H9 (cell line): ENCODE results near the gene MTG1. TPM values are rescaled to one million over a fixed set of nuclear protein-coding genes. Genes with fewer than 3 reads are reported as not detected.

ENCODE experiments used
- DNase-seq: peaks from one replicate; pipeline ENCODE4 v3.0.0-alpha.2; 2017
- H2AFZ ChIP-seq: one replicate; pipeline ENCODE4 v1.6.1; 2013; ENCODE audit warnings: mild to moderate bottlenecking, low read length, control low read depth, moderate library complexity
- H2AK5ac ChIP-seq: 2 replicates; pipeline ENCODE4 v1.6.1; 2013; ENCODE audit warnings: low read length, control low read depth, mixed read lengths; ENCODE audit not compliant: insufficient read length
- H2BK120ac ChIP-seq: one replicate; pipeline ENCODE4 v1.6.1; 2013; ENCODE audit warnings: low read depth, mild to moderate bottlenecking, low read length, control low read depth, inconsistent platforms; ENCODE audit not compliant: poor library complexity, severe bottlenecking
- H2BK12ac ChIP-seq: 2 replicates; pipeline ENCODE4 v1.6.1; 2013; ENCODE audit warnings: low read length, control low read depth, mixed read lengths, low read depth; ENCODE audit not compliant: insufficient read length
- H2BK15ac ChIP-seq: 2 replicates; pipeline ENCODE4 v1.6.1; 2013; ENCODE audit warnings: low read depth, low read length, control low read depth
- H2BK20ac ChIP-seq: one replicate; pipeline ENCODE4 v1.6.1; 2013; ENCODE audit warnings: low read depth, mild to moderate bottlenecking, low read length, control low read depth, inconsistent platforms; ENCODE audit not compliant: poor library complexity, severe bottlenecking
- H2BK5ac ChIP-seq: 2 replicates; pipeline ENCODE4 v1.6.1; 2013; ENCODE audit warnings: low read length, control low read depth, mixed read lengths; ENCODE audit not compliant: insufficient read length
- H3K14ac ChIP-seq: 2 replicates; pipeline ENCODE4 v1.6.1; 2013; ENCODE audit warnings: low read length, control low read depth; ENCODE audit not compliant: insufficient read depth
- H3K18ac ChIP-seq: 2 replicates; pipeline ENCODE4 v1.6.1; 2013; ENCODE audit warnings: low read depth, mild to moderate bottlenecking, mixed read lengths, low read length, control low read depth; ENCODE audit not compliant: insufficient read length
- H3K23ac ChIP-seq: 2 replicates; pipeline ENCODE4 v1.6.1; 2013; ENCODE audit warnings: low read length, control low read depth, mixed read lengths, low read depth; ENCODE audit not compliant: insufficient read length
- H3K23me2 ChIP-seq: 2 replicates; pipeline ENCODE4 v1.6.1; 2013; ENCODE audit warnings: low read depth, mild to moderate bottlenecking, mixed read lengths, low read length, control low read depth; ENCODE audit not compliant: insufficient read length, poor library complexity, severe bottlenecking
- H3K27ac ChIP-seq: 2 replicates; pipeline ENCODE4 v1.5.1; 2013; ENCODE audit warnings: low read length, control low read depth, mixed read lengths, low read depth; ENCODE audit not compliant: insufficient read length
- H3K27me3 ChIP-seq: 2 replicates; pipeline ENCODE4 v1.6.1; 2013; ENCODE audit warnings: low read length, control low read depth, inconsistent platforms; ENCODE audit not compliant: insufficient read depth
- H3K4ac ChIP-seq: 2 replicates; pipeline ENCODE4 v1.6.1; 2013; ENCODE audit warnings: low read depth, mild to moderate bottlenecking, control low read depth, inconsistent platforms, low read length, moderate library complexity
- H3K4me1 ChIP-seq: 2 replicates; pipeline ENCODE4 v1.6.1; 2013; ENCODE audit warnings: low read length, control low read depth, inconsistent platforms; ENCODE audit not compliant: insufficient read depth
- H3K4me2 ChIP-seq: 2 replicates; pipeline ENCODE4 v1.6.1; 2013; ENCODE audit warnings: low read length, control low read depth, mixed read lengths; ENCODE audit not compliant: insufficient read length, insufficient read depth
- H3K56ac ChIP-seq: 2 replicates; pipeline ENCODE4 v1.6.1; 2013; ENCODE audit warnings: low read depth, mild to moderate bottlenecking, mixed read lengths, low read length, control low read depth; ENCODE audit not compliant: insufficient read length
- H3K79me1 ChIP-seq: 2 replicates; pipeline ENCODE4 v1.6.1; 2013; ENCODE audit warnings: low read depth, mild to moderate bottlenecking, moderate library complexity, low read length, control low read depth, inconsistent platforms; ENCODE audit not compliant: insufficient read depth, poor library complexity, severe bottlenecking
- H3K79me2 ChIP-seq: 2 replicates; pipeline ENCODE4 v1.6.1; 2013; ENCODE audit warnings: low read length, control low read depth, inconsistent platforms; ENCODE audit not compliant: insufficient read depth
- H3K9ac ChIP-seq: 2 replicates; pipeline ENCODE4 v1.6.1; 2013; ENCODE audit warnings: low read length, control low read depth, mixed read lengths; ENCODE audit not compliant: insufficient read length; ENCODE audit errors: extremely low read depth
- H3K9me3 ChIP-seq: one replicate; pipeline ENCODE4 v1.6.1; 2013; ENCODE audit warnings: low read depth, low read length, inconsistent platforms; ENCODE audit not compliant: control insufficient read depth
- H3T11ph ChIP-seq: one replicate; pipeline ENCODE4 v1.6.1; 2013; ENCODE audit warnings: mild to moderate bottlenecking, low read length, control low read depth, inconsistent platforms
- H4K20me1 ChIP-seq: one replicate; pipeline ENCODE4 v1.6.1; 2013; ENCODE audit not compliant: control insufficient read depth, insufficient read length, insufficient read depth
- H4K5ac ChIP-seq: 2 replicates; pipeline ENCODE4 v1.6.1; 2013; ENCODE audit warnings: low read depth, mild to moderate bottlenecking, mixed read lengths, low read length, control low read depth; ENCODE audit not compliant: insufficient read length
- H4K8ac ChIP-seq: replicated peaks from 2 replicates; pipeline ENCODE4 v1.6.1; 2013; ENCODE audit warnings: low read length, control low read depth, mixed read lengths, low read depth; ENCODE audit not compliant: insufficient read length
- H4K91ac ChIP-seq: 2 replicates; pipeline ENCODE4 v1.6.1; 2013; ENCODE audit warnings: low read depth, mild to moderate bottlenecking, moderate library complexity, mixed read lengths, low read length, control low read depth; ENCODE audit not compliant: insufficient read length
- H3K27ac Mint-ChIP-seq, 3 experiments: 2 replicates in 2 of 3; 3 replicates in 1 of 3; pipeline ENCODE4 v1.8.0; 2020 to 2021; ENCODE audit warnings: mixed read lengths in 3 of 3, mild to moderate bottlenecking in 1 of 3, moderate library complexity in 1 of 3
- H3K27me3 Mint-ChIP-seq: 2 replicates; pipeline ENCODE4 v1.8.0; 2021; ENCODE audit warnings: low read depth, mild to moderate bottlenecking, moderate library complexity, mixed read lengths
- H3K36me3 Mint-ChIP-seq, 3 experiments: 2 replicates in 2 of 3; 3 replicates in 1 of 3; pipeline ENCODE4 v1.8.0; 2020 to 2021; ENCODE audit warnings: low read depth in 3 of 3, mixed read lengths in 3 of 3; ENCODE audit not compliant: insufficient read depth in 1 of 3
- H3K4me1 Mint-ChIP-seq, 2 experiments: 2 replicates each; pipeline ENCODE4 v1.8.0; 2020; ENCODE audit warnings: mixed read lengths in 2 of 2
- H3K4me3 Mint-ChIP-seq, 2 experiments: 2 replicates in 1 of 2; 3 replicates in 1 of 2; pipeline ENCODE4 v1.8.0; 2020 to 2021; ENCODE audit warnings: mild to moderate bottlenecking in 2 of 2, mixed read lengths in 2 of 2, moderate library complexity in 1 of 2
- H3K9me3 Mint-ChIP-seq, 2 experiments: 2 replicates in 1 of 2; 3 replicates in 1 of 2; pipeline ENCODE4 v1.8.0; 2020; ENCODE audit warnings: mild to moderate bottlenecking in 2 of 2, mixed read lengths in 2 of 2, moderate library complexity in 1 of 2
- CTCF ChIP-seq: fragments of 200-600 bp; sonication (generic); conservative IDR thresholded peaks from 3 replicates; pipeline ENCODE4 v1.8.0; 2021; ENCODE audit warnings: antibody characterized with exemption, mild to moderate bottlenecking
- WGBS: extraction: QIAGEN DNeasy Blood & Tissue Kit; methylation state at CpG from one replicate; pipeline ENCODE4 v1.1.7; 2013; ENCODE audit warnings: missing lambda C conversion rate, low lambda C conversion rate, mixed read lengths; ENCODE audit not compliant: insufficient read length; ENCODE audit errors: extremely low coverage; 5-methylcytosine and 5-hydroxymethylcytosine counted together
- total RNA-seq: library from RNA; stranded (reverse); gene quantifications from 2 replicates; pipeline ENCODE4 v1.2.1, GENCODE V29; 2021

The MTG1 gene
- total RNA-seq, 1 experiment from 2014 or later: 65.3 TPM

- H2AFZ ChIP-seq: no peak overlapping the region
- Mint-ChIP-seq H3K4me3 (no peak overlapping the region), H3K4me1 (no peaks in the 10 kb centered on the region), H3K36me3 (peaks cover 1 to 9% (median 6%) of the 10 kb centered on the region in 3 experiments; a peak in 4 of 7 replicates), H3K27me3 (peaks cover 9% of the 10 kb centered on the region), H3K27ac (no peak overlapping the region), H3K9me3 (peaks cover 0 to 1% of the 10 kb centered on the region in 2 experiments; a peak in 1 of 5 replicates)
- H3K27me3 ChIP-seq: no peaks in the 10 kb centered on the region
- H4K5ac ChIP-seq: no peak overlapping the region
- no peaks in the 10 kb centered on the region for H3K79me2 ChIP-seq
- no peaks in the 10 kb centered on the region for H3K79me1 ChIP-seq
- H4K20me1 ChIP-seq: no peaks in the 10 kb centered on the region
- no peak overlapping the region for H2BK12ac ChIP-seq
- H3K27ac ChIP-seq: no peak overlapping the region
- H3K14ac ChIP-seq: no peak overlapping the region
- H3K4me2 ChIP-seq: no peak overlapping the region
- no peak overlapping the region for H2BK20ac ChIP-seq
- no peak overlapping the region for H3K18ac ChIP-seq
- no peaks in the 10 kb centered on the region for H3K9me3 ChIP-seq
- no peak overlapping the region for H4K8ac ChIP-seq
- H2BK5ac ChIP-seq: no peak overlapping the region
- H3T11ph ChIP-seq: no peak overlapping the region
- WGBS: no CpG with 5 or more reads among the region's 13 CpGs
- no peaks in the 10 kb centered on the region for H3K4me1 ChIP-seq
- no peak overlapping the region for H3K9ac ChIP-seq
- no peak overlapping the region for H2BK120ac ChIP-seq
- no peak overlapping the region for H2AK5ac ChIP-seq
- no peaks in the 10 kb centered on the region for H3K23me2 ChIP-seq
- no peak overlapping the region for H2BK15ac ChIP-seq
- no peak overlapping the region for H3K4ac ChIP-seq
- H3K23ac ChIP-seq: no peak overlapping the region
- no peak for TF ChIP-seq CTCF
- H4K91ac ChIP-seq: no peak overlapping the region
- no peak for DNase-seq
- no peak overlapping the region for H3K56ac ChIP-seq
These were observed 9.9 kb upstream of the MTG1 start for GRCh38 chr10:133384071-133384470.
